ENCODE results near the gene SLC22A25. TPM values are rescaled to one million over a fixed set of nuclear protein-coding genes. Genes with fewer than 3 reads are reported as not detected.

The SLC22A25 gene
- polyA plus RNA-seq, 1 donor from 2014 or later: not detected

DNA sequence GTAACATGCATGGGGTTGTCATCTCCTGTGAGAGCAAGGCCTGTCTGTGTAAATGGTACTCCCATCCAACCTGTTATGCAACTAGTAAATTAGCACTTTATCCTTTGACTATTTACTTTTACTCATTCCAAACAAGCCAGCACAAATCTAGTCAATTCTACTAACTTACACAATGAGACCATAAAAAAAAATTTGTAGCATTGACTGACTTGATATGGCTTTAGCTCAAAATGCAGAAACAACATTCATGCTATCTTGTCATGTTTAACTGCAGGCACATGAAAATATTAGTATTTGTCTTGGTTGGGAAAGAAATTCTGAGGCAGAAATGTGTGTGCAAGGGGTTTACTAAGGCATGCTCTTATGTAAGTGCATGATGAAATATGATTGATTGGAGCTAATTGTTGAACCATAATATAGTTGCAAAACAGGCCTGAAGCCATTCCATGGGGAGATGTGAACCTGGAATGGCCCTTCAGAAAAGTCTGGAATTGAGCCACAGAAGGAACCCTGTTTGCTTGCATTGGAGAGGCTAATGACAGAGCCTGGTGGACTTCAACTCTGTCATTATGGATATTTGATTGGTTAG, 2.5 kb downstream of the SLC22A25 start:
- Histone ChIP-seq H3F3A (ENCODE audit: insufficient read depth, low read length, poor library complexity, severe bottlenecking) (no peaks in the 10 kb centered on the region), H3K9ac (ENCODE audit: low read length) (no peak overlapping the region), H3K36me3 (ENCODE audit: insufficient read depth, low read length) (no peaks in the 10 kb centered on the region), H3K9me3 (ENCODE audit: low read length) (no peaks in the 10 kb centered on the region), H3K4me3 (ENCODE audit: low read length) (no peak overlapping the region), H3K9me2 (ENCODE audit: insufficient read depth, low read length) (no peaks in the 10 kb centered on the region), H2AFZ (ENCODE audit: low read depth, low read length) (no peak overlapping the region), H3K27ac (ENCODE audit: low read length) (no peak overlapping the region), H4K20me1 (ENCODE audit: insufficient read depth) (no peaks in the 10 kb centered on the region), H3K79me2 (replicated peaks; ENCODE audit: insufficient read depth, low read length) (no peaks in the 10 kb centered on the region), H3K4me2 (ENCODE audit: low read length) (no peak overlapping the region), H3K27me3 (ENCODE audit: insufficient read depth, low read depth, low read length) (no peaks in the 10 kb centered on the region)
- TF ChIP-seq SMC3 (conservative IDR thresholded peaks at IDR 0.05; ENCODE audit: poor library complexity) (no peak), MXI1 (conservative IDR thresholded peaks at IDR 0.05; ENCODE audit: poor library complexity, severe bottlenecking) (no peak), POLR2AphosphoS5 (IDR thresholded peaks at IDR 0.05) (no peak), EP300 (conservative IDR thresholded peaks at IDR 0.05; ENCODE audit: poor library complexity, severe bottlenecking) (no peak), EZH2 (IDR thresholded peaks at IDR 0.05; ENCODE audit: borderline replicate concordance, insufficient read depth, low read length, poor library complexity, severe bottlenecking) (no peak), TAF1 (IDR thresholded peaks at IDR 0.05; ENCODE audit: low read depth) (no peak), RAD21 (conservative IDR thresholded peaks at IDR 0.05) (no peak)
- TF ChIP-seq, protein P1, sequence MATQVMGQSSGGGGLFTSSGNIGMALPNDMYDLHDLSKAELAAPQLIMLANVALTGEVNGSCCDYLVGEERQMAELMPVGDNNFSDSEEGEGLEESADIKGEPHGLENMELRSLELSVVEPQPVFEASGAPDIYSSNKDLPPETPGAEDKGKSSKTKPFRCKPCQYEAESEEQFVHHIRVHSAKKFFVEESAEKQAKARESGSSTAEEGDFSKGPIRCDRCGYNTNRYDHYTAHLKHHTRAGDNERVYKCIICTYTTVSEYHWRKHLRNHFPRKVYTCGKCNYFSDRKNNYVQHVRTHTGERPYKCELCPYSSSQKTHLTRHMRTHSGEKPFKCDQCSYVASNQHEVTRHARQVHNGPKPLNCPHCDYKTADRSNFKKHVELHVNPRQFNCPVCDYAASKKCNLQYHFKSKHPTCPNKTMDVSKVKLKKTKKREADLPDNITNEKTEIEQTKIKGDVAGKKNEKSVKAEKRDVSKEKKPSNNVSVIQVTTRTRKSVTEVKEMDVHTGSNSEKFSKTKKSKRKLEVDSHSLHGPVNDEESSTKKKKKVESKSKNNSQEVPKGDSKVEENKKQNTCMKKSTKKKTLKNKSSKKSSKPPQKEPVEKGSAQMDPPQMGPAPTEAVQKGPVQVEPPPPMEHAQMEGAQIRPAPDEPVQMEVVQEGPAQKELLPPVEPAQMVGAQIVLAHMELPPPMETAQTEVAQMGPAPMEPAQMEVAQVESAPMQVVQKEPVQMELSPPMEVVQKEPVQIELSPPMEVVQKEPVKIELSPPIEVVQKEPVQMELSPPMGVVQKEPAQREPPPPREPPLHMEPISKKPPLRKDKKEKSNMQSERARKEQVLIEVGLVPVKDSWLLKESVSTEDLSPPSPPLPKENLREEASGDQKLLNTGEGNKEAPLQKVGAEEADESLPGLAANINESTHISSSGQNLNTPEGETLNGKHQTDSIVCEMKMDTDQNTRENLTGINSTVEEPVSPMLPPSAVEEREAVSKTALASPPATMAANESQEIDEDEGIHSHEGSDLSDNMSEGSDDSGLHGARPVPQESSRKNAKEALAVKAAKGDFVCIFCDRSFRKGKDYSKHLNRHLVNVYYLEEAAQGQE (IDR thresholded peaks at IDR 0.05; ENCODE audit: borderline replicate concordance): no peak
- TF ChIP-seq, protein P2, sequence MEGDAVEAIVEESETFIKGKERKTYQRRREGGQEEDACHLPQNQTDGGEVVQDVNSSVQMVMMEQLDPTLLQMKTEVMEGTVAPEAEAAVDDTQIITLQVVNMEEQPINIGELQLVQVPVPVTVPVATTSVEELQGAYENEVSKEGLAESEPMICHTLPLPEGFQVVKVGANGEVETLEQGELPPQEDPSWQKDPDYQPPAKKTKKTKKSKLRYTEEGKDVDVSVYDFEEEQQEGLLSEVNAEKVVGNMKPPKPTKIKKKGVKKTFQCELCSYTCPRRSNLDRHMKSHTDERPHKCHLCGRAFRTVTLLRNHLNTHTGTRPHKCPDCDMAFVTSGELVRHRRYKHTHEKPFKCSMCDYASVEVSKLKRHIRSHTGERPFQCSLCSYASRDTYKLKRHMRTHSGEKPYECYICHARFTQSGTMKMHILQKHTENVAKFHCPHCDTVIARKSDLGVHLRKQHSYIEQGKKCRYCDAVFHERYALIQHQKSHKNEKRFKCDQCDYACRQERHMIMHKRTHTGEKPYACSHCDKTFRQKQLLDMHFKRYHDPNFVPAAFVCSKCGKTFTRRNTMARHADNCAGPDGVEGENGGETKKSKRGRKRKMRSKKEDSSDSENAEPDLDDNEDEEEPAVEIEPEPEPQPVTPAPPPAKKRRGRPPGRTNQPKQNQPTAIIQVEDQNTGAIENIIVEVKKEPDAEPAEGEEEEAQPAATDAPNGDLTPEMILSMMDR (IDR thresholded peaks at IDR 0.05; ENCODE audit: poor library complexity, severe bottlenecking): no peak

DNA sequence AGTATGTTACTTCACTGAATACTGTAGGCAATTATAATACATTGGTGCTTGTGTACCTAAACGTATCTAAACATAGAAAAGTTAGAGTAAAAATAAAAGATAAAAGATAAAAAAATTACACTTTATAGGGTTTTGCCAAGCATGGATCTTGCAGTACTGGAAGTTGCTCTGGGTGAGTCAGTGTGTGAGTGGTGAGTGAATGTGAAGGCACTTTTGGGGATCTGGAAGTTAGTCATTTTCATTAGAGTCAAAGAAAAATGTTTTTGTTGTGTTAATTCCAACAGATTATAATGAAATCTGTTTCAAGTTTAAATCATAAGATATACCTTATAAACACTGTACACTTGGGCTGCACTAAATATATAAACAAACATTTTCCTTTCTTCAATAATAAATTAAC, 3.3 kb downstream of the SLC22A25 start:
- no peaks in the 10 kb centered on the region for H4K20me1 ChIP-seq (ENCODE audit: insufficient read depth)
- H2AFZ ChIP-seq (ENCODE audit: low read depth, low read length): no peak overlapping the region
- no peak overlapping the region for H3K4me2 ChIP-seq (ENCODE audit: low read length)
- TF ChIP-seq SMC3 (conservative IDR thresholded peaks at IDR 0.05; ENCODE audit: poor library complexity) (no peak), TAF1 (IDR thresholded peaks at IDR 0.05; ENCODE audit: low read depth) (no peak), MXI1 (conservative IDR thresholded peaks at IDR 0.05; ENCODE audit: poor library complexity, severe bottlenecking) (no peak), POLR2AphosphoS5 (IDR thresholded peaks at IDR 0.05) (no peak), EZH2 (IDR thresholded peaks at IDR 0.05; ENCODE audit: borderline replicate concordance, insufficient read depth, low read length, poor library complexity, severe bottlenecking) (no peak)
- TF ChIP-seq, protein P1 (IDR thresholded peaks at IDR 0.05; ENCODE audit: borderline replicate concordance): no peak
- no peaks in the 10 kb centered on the region for H3K9me2 ChIP-seq (ENCODE audit: insufficient read depth, low read length)
- no peaks in the 10 kb centered on the region for H3K79me2 ChIP-seq (replicated peaks; ENCODE audit: insufficient read depth, low read length)
- no peaks in the 10 kb centered on the region for H3F3A ChIP-seq (ENCODE audit: insufficient read depth, low read length, poor library complexity, severe bottlenecking)
- no peaks in the 10 kb centered on the region for H3K36me3 ChIP-seq (ENCODE audit: insufficient read depth, low read length)
- H3K4me3 ChIP-seq (ENCODE audit: low read length): no peak overlapping the region
- H3K9me3 ChIP-seq (ENCODE audit: low read length): no peaks in the 10 kb centered on the region
- H3K27ac ChIP-seq (ENCODE audit: low read length): no peak overlapping the region
- H3K27me3 ChIP-seq (ENCODE audit: insufficient read depth, low read depth, low read length): no peaks in the 10 kb centered on the region
- H3K9ac ChIP-seq (ENCODE audit: low read length): no peak overlapping the region

Data from neural cell (in vitro differentiated cells).